ENCODE results near the gene GPI.

The GPI gene

GRCh38 chr19:34404109-34404909 lies 39.3 kb downstream of the GPI start, which contains the start of gene PDCD2L:
TSS of gene PDCD2L (plus strand) at chr19:34404399. CDS start at chr19:34404431, 32 bp downstream.
- peak; percentile 88 for DNase-seq (ENCODE audit: low read depth)

- DNase-seq (ENCODE audit: low read depth) = no peak
Measured at GRCh38 chr19:34405892-34406660, 41.1 kb downstream of the GPI start.

DNA sequence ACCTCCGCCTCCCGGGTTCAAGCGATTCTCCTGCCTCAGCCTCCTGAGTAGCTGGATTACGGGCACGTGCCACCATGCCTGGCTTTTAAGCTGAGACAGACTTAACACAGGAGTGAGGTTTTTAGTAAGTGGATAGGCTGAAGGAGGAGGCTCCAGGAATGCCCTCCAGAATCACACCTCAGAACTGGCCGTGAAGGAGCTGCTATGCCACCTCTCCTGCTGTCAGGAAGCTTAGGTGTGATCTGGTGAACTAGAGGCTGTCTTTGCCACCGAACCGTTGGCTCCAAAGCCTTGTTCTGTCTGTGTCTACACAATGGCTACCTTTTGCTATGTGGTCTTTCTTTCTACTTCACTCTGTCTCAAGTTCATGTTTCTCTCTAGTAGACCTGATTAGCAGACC lies 43.4 kb downstream of the GPI start:
- no peak for DNase-seq (ENCODE audit: low read depth)

GRCh38 chr19:34409189-34410164 lies 44.5 kb downstream of the GPI start:
- no peak for DNase-seq (ENCODE audit: low read depth)

GRCh38 chr19:34411216-34411615 lies 46.2 kb downstream of the GPI start:
- DNase-seq (ENCODE audit: low read depth) = no peak

GRCh38 chr19:34416021-34416545 lies 51.1 kb downstream of the GPI start:
- DNase-seq (ENCODE audit: low read depth) = no peak

- DNase-seq (ENCODE audit: low read depth) = no peak
Measured at GRCh38 chr19:34418300-34418699, 53.3 kb downstream of the GPI start.

DNA sequence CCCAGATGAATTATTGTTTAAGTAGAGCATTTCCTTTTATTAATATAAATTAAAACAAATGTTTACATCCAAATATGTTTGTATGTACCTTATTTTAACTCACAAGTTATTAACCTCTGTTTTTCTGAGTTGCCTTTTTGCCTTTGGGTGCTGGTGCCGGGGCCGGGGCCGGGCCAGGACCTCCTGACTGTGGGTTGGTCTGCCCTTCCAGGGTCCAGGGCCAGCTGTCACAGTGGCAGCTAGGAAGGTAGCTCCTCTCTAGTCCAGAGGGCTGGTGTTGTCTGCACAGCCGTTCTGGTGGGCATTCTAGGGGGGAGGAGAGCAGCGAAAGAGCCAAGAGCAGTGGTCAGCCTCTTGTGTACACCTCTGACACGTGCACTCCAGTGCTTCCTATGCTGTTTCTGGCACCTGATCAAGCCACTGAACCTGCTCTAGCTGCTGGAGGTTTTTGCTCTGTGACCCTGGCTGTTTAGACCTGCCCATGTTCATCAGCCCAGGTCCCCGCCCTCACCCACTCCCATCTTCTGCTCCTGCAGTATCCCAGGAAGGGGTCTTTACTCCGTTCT lies 61.2 kb downstream of the GPI start:
- no peak for DNase-seq (ENCODE audit: low read depth)

DNA sequence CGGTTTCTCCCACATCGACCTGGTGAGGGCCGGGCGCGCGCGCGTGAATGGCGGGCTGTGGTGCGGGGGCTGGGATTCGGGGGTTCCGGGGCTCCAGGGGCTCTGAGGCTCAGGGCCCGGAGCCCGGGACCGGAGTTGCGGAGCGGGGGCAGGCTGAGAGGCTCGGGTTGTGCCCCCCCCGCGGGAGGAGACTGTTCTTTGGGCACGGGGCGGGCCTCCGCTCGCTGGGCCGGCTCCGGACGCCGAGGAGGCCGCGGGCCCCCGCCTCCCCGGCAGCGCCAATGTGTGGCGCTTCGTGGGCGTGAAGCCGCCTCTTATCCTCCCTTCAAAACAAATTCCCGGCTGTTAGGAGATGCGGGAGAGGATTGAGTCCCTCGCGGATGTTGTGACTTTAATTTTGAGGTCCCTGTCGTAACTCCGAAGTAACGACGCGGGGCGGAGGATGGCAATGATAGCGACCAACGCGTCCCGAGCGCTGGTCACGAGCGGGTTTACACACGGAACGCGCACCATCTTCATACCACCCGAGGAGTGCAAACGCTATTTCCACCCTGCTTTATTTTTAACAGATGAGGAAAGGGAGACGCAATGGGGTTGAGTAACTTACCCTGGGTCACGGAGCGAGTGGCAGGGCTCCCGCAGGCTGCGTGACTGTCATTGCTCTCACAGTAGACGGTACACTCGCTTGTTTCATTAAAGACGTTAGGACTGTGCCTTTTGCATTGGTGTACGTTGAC lies 63.7 kb downstream of the GPI start:
- DNase-seq (ENCODE audit: low read depth) = no peak

GRCh38 chr19:34429553-34429952 lies 64.6 kb downstream of the GPI start:
- DNase-seq (ENCODE audit: low read depth) = no peak

GRCh38 chr19:34430738-34431625 lies 66.0 kb downstream of the GPI start:
- no peak for DNase-seq (ENCODE audit: low read depth)

DNA sequence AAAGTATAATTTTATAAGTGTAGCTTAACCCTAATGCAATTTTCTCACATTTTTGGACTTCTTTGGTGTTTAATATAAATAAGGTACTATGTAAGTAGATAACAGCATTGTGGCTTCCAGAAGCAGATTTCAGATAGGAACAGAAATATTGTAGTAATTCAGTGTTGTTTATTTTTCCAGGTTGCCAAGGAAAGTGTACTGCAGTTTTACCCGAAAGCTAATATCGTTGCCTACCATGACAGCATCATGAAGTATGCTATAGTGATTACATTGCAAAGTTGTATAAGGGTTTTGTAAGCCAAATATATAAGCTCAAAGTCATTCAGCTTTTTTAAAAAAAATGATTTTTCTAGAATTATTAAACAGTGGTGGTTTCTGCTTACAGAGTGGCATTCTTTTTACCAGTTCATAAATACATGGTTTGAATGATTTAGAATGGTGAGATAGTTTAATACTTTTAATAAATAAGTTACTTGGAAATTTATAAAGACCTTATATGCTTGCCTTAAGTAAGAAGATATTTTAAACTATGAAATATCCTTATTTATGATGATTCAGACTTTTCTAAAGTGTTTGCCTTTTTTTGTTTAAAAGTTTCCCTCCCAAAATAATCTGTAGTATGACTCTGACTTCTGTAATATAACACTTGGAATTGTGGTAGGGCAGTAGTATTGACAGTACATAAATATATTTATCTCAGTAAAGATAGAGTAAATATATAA lies 66.8 kb downstream of the GPI start:
- no peak for DNase-seq (ENCODE audit: low read depth)

GRCh38 chr19:34432797-34433196 lies 67.8 kb downstream of the GPI start:
- no peak for DNase-seq (ENCODE audit: low read depth)

GRCh38 chr19:34436716-34437115 lies 71.7 kb downstream of the GPI start:
- no peak for DNase-seq (ENCODE audit: low read depth)

DNA sequence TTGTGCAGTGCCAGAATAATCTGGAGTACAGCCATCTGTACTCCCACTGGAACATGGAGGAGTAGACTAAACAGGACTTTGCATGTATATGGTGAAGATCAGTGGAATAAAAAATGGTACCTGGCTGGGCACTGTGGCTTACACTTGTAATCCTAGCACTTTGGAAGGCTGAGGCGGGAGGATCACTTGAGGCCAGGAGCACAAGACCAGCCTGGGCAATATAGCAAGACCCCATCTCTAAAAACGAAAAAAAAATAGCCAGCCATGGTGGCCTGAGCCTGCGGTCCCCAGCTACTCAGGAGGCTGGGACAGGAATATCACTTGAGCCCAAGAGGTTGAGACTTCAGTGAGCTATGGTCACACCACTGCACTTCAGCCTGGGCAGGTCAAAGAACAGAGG lies 83.2 kb downstream of the GPI start:
- no peak for DNase-seq (ENCODE audit: low read depth)

Measured in stimulated activated CD8-positive, alpha-beta memory T cell treated with anti-CD3 and anti-CD28 coated beads, Interleukin-15, amount 100 ng/mL, for 1 hour (primary cell).